ENCODE data around the gene PRR35.

PRR35 gene

DNA sequence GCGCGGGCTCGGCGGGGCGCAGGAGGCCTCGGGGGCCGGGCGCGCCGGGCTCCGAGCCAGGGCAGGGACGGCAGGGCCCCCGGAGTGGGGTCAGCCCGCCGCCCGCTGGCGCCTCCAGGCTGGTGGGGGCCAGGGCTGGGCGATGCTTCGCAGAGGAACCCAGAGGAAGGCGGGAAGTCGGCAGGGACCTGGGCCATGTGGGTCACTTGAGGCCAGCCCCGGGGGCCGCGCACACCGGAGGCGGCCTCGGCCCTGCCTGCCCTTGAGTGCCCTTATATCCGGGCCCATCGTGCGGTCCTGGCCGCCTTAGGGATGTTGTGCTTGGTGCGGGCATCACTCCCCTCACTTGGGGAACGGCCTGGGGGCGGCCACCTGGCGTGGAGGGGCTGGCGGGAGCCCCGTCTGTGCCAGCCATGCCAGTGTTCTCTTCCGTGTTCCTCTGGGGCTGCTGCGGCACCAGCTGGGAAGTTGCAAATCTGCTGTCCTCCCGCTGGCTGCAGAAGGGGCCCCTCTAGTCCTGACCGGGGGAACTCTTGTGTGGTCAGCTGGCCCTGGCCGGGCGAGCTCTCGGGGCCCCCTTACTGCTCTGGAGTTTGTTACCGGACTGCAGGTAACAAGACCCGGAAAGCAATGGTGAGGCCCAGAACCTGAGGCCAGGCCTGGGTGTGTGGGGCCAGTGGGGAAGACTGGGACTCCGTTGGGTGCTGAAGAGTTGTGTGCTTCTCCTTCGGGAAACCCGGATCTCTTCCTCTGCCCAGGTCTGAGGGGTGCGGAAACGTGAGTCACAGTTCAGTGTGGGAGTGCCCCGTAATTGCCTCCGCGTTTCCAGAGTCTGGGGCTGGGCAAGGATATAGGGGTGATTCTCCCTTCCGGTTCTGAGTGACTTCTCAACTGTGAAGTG lies 31.8 kb upstream of the PRR35 start:
- DNase-seq (ENCODE audit: low read depth), result no peak

GRCh38 chr16:529012-529575 lies 31.1 kb upstream of the PRR35 start:
- no peak for DNase-seq (ENCODE audit: low read depth)

DNA sequence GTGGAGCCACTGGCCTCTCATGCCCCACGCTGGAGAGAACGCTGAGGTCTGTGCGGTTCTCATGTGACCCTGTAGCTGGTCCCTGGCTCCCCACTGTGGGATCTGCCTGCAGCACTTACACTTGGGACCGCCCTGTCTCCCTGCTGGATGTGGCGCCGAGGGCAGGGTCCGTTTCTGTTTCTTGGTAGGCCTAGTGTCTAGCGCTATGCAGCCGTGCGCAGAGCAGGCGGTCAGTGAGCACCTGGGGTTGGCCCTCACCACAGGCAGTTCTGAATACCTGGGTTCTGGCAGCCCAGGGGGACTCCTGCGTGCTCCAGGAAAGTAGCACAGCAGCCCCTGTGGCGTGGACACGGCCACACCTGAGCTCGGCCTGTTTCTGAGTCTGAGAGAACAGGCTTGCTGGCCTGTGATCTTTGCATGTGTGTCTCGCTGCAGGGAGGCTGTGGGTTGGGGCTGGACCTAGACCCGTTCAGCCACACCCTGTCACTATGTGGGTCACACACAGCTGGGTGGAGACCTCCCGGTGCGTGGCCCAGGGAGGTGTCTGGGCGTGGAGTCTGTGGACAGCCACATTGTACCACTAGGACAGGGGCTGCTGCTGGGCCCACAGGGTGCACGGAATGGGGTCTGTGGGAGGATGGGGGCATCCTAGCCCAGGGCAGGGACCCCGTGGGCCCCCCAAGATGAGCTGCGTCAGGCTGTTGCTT lies 29.9 kb upstream of the PRR35 start:
- no peak for DNase-seq (ENCODE audit: low read depth)

- no peak for DNase-seq (ENCODE audit: low read depth)
Observed at GRCh38 chr16:531494-532125, 28.6 kb upstream of the PRR35 start.

GRCh38 chr16:533391-534123 lies 26.6 kb upstream of the PRR35 start:
- no peak for DNase-seq (ENCODE audit: low read depth)

DNA sequence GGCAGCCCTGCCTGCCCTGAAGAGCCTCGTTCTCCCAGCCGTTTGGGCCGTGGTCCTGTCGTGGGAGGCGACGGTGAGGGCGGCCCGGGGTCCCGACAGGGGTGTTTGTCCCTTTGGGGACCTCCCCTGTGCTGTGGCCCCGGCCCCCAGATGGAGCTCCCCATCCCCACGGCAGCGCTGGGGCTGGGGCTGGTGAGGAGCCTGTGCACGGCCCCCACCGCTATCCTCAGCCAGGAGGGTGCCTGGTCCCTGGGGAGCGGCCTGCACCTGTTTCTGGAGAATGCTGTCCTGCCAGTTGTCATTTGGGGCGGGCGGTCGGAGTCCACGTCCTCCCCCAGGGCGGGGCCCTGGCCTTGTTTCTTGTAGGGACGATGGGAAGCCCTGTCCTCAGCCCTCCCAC lies 26.1 kb upstream of the PRR35 start:
- no peak for DNase-seq (ENCODE audit: low read depth)

DNA sequence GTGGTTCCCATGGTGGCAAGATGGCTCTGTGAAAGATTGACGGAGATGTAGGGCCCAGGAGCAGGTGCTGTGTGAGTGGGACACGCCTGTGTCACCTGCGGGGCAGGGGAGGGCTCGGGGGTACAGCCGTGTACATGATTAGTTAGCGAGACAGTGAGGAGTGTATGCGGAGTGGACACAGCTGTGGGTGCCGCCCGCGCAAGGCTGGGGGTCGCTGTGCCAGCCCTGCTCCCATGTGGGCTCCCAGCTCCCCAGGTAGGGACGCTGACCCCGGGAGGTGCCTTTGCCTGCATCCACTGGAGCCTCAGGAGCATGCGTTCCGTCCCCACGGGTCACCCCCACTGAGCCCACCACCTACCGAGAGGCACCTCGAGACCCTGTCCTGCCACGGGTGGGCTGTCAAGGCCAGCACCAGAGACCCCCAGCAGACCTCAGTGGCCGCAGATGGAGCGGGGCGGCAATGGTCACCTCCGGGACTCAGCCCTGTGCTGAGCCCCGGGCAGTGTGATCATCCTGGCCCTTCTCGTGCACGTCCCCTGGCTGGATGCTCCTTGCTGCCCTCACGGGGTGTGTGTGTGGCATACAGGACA lies 25.2 kb upstream of the PRR35 start:
- no peak for DNase-seq (ENCODE audit: low read depth)

GRCh38 chr16:535446-536405 lies 24.5 kb upstream of the PRR35 start:
- no peak for DNase-seq (ENCODE audit: low read depth)

DNA sequence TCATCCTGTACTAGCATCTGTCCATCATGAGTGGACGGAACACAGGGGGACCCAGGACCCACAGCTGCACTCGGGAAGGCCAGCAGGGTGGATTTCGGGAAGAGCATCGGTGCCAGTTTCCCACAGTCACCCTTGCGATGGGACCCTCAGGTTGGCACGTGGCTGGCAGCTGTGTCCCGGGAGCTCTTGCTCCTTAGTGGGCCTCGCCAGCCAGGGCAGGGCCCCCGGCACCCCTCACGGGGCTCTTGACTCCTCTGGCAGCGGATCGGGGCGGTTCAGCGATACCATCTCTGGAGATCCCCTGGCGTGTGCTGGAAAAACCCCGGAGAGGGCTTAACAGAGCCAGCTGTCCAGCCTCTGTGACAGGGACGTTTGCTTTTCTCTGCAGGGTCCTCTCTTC lies 23.4 kb upstream of the PRR35 start:
- DNase-seq (ENCODE audit: low read depth), result no peak

- no peak for DNase-seq (ENCODE audit: low read depth)
Observed at GRCh38 chr16:537415-538335, 22.5 kb upstream of the PRR35 start.

GRCh38 chr16:539901-540530 lies 20.2 kb upstream of the PRR35 start:
- no peak for DNase-seq (ENCODE audit: low read depth)

- no peak for DNase-seq (ENCODE audit: low read depth)
Observed at GRCh38 chr16:540645-541340, 19.4 kb upstream of the PRR35 start.

GRCh38 chr16:543301-544164 lies 16.7 kb upstream of the PRR35 start:
- DNase-seq (ENCODE audit: low read depth), result no peak

DNA sequence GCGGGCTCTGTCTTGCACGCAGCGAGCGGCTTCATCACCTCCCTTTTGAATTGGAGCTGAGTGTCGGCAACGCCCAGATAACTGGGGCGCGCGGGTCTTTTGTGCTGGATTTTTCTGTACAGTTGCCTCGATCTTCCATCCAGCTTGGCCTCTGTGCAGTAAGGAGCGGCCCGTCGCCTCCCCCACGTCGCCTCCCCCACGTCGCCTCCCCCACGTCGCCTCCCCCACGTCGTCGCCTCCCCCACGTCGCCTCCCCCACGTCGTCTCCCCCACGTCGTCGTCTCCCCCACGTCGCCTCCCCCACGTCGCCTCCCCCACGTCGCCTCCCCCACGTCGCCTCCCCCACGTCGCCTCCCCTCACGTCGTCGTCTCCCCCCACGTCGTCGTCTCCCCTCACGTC lies 15.7 kb upstream of the PRR35 start:
- DNase-seq (ENCODE audit: low read depth), result no peak

GRCh38 chr16:546909-547770 lies 13.1 kb upstream of the PRR35 start:
- peak; percentile 48 for DNase-seq (ENCODE audit: low read depth)

- no peak for DNase-seq (ENCODE audit: low read depth)
Observed at GRCh38 chr16:548586-548985, 11.6 kb upstream of the PRR35 start.

Data from activated T-cell treated with anti-CD3 and anti-CD28 coated beads for 1 hour (primary cell).